Esophagus squamous epithelium (tissue), 5 donors: ENCODE measurements around the gene SLC9A7. TPM values are rescaled to one million over a fixed set of nuclear protein-coding genes. Genes with fewer than 3 reads are reported as not detected.
A peak's percentile ranks its signal among the peaks of the same experiment; 100 is the strongest.

ENCODE experiments used
- DNase-seq: peaks from one replicate; lab custom pipeline; 2025; lab: John Stamatoyannopoulos, UW
- H3K27ac ChIP-seq, 4 donors: fragments of 200-600 bp; sonication (generic); one replicate each; pipeline ENCODE4 v1.5.1; 2016 to 2019; ENCODE audit warnings: mild to moderate bottlenecking in 1 of 4
- H3K27me3 ChIP-seq, 4 donors: fragments of 200-600 bp; sonication (generic); 1 replicate in 3 of 4; 2 replicates in 1 of 4; pipeline versions ENCODE4 v1.5.1 to v1.6.0; 2017 to 2021; ENCODE audit warnings: antibody characterized with exemption in 1 of 4
- H3K36me3 ChIP-seq, 3 donors: fragments of 200-600 bp; sonication (generic); one replicate each; pipeline ENCODE4 v1.5.1; 2016 to 2019
- H3K4me1 ChIP-seq, 3 donors: fragments of 200-600 bp; sonication (generic); one replicate each; pipeline ENCODE4 v1.5.1; 2017 to 2019
- H3K4me3 ChIP-seq, 4 donors: fragments of 200-600 bp; sonication (generic); 1 replicate in 3 of 4; 2 replicates in 1 of 4; pipeline ENCODE4 v1.5.1; 2016 to 2019; ENCODE audit warnings: mild to moderate bottlenecking in 2 of 4, moderate library complexity in 1 of 4
- H3K9me3 ChIP-seq, 3 donors: fragments of 200-600 bp; sonication (generic); one replicate each; pipeline ENCODE4 v1.5.1; 2016 to 2019
- POLR2A ChIP-seq, 4 donors: fragments of 450-650 bp; IDR thresholded peaks; one replicate each; pipeline ENCODE4 v1.6.1; 2017; ENCODE audit warnings: antibody characterized with exemption in 4 of 4, mild to moderate bottlenecking in 4 of 4, moderate library complexity in 3 of 4
- WGBS, 2 donors: methylation state at CpG; one replicate each; pipeline ENCODE4 v1.1.5; 2018; 5-methylcytosine and 5-hydroxymethylcytosine counted together
- intact Hi-C: fragments of 100-400 bp; cut with DNase I; formaldehyde crosslinking; loops from one replicate; pipeline ENCODE4 v1.15.0; 2022
- total RNA-seq, 4 donors: library from RNA; depleted of rRNA; stranded (reverse); fragments of >200 nt; gene quantifications; one replicate each; pipeline ENCODE4 v1.1.0, GENCODE V29; 2016
- TF ChIP-seq, protein P1 (sequence below), 6 experiments: fragments of 450-650 bp in 4 of 6; fragments of 200-600 bp in 2 of 6; sonication (generic) in 2 of 6; IDR thresholded peaks; one replicate each; pipeline ENCODE4 v1.5.1; 2016 to 2019; ENCODE audit warnings: antibody characterized with exemption in 6 of 6, mild to moderate bottlenecking in 4 of 6, moderate library complexity in 4 of 6
- donor health status: DM: yes; HTN: yes; CAD: no.

Gene SLC9A7
- total RNA-seq, 4 donors from 2014 or later: 6.4 to 16.4 (median 8.4) TPM

DNA sequence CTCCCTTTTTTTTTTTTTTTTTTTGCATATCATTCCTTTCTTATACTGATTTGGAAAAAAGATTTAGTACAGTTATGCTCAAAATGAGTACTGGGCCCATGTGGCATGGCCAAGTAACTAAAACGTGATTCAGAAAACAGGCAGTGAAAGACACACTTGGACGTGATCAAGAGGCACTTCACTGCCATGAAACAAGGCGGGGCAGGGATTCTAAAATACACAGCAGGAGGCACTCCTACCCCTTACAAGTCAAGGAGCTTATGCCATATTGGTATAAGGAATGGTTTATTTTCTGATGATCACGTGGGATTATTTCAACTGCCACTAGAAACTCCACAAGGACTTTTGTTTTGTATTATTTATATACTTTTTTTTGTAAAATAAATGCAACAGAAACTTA, 113.3 kb downstream of the SLC9A7 start:
- no peak for TF ChIP-seq POLR2A (IDR thresholded peaks at IDR 0.05)
- TF ChIP-seq, protein P1, sequence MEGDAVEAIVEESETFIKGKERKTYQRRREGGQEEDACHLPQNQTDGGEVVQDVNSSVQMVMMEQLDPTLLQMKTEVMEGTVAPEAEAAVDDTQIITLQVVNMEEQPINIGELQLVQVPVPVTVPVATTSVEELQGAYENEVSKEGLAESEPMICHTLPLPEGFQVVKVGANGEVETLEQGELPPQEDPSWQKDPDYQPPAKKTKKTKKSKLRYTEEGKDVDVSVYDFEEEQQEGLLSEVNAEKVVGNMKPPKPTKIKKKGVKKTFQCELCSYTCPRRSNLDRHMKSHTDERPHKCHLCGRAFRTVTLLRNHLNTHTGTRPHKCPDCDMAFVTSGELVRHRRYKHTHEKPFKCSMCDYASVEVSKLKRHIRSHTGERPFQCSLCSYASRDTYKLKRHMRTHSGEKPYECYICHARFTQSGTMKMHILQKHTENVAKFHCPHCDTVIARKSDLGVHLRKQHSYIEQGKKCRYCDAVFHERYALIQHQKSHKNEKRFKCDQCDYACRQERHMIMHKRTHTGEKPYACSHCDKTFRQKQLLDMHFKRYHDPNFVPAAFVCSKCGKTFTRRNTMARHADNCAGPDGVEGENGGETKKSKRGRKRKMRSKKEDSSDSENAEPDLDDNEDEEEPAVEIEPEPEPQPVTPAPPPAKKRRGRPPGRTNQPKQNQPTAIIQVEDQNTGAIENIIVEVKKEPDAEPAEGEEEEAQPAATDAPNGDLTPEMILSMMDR (IDR thresholded peaks at IDR 0.05): no peak
- Histone ChIP-seq H3K4me3 (no peak overlapping the region), H3K9me3 (no peaks in the 10 kb centered on the region), H3K36me3 (no peaks in the 10 kb centered on the region), H3K27me3 (no peaks in the 10 kb centered on the region), H3K27ac (no peak overlapping the region), H3K4me1 (peaks cover 0 to 15% (median 0%) of the 10 kb centered on the region in 3 donors)
- no peak for DNase-seq
- intact Hi-C loops: no loop called here
- WGBS, 2 donors: 59% methylated on average over 3 to 4 of the region's 4 CpGs

DNA sequence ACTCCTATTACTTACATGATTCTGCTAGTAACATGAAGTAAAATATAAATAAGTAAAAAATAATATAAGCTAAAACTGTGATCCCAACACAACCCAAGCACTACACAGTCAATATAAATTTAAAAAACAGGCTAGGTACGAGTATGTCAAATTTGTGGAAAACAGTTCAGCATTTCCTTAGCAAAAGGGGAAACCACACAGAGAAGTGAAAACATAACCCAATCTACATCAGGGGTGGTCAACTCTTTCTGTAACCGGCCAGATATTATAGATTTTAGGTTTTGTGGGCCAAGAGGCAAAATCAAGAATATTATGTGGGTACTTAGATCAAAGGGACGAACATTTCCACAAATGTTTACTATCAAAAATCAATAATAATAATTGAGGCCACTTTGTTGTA, 115.3 kb downstream of the SLC9A7 start:
- H3K9me3 ChIP-seq: no peaks in the 10 kb centered on the region
- no peaks in the 10 kb centered on the region for H3K4me1 ChIP-seq
- H3K27ac ChIP-seq: no peak overlapping the region
- TF ChIP-seq POLR2A (IDR thresholded peaks at IDR 0.05): no peak
- TF ChIP-seq, protein P1 (IDR thresholded peaks at IDR 0.05): no peak
- intact Hi-C loops: no loop called here
- H3K27me3 ChIP-seq: no peaks in the 10 kb centered on the region
- 72 to 87% methylated on average over 3 of the region's 3 CpGs for WGBS, 2 donors
- DNase-seq: no peak
- no peak overlapping the region for H3K4me3 ChIP-seq
- H3K36me3 ChIP-seq: no peaks in the 10 kb centered on the region

DNA sequence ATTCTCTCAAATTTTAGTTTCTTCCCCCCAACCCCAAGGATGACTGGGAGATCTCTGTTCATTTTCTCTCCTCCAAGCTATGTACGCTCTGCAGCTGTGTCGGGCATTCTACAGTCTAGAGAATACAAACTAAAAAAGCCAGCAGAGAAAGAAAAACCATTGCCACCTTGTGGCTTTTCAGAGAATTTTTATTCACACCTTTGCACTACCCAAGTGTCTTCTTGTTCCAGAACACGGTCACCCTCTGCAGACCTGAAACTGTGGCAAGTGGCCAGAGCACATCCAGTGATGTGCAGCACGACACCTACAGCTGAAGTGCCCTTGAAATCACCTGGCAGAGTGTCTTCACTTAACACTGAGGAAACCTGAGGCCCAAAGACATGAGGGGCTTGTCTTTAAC, 116.8 kb downstream of the SLC9A7 start:
- no peaks in the 10 kb centered on the region for H3K36me3 ChIP-seq
- no peaks in the 10 kb centered on the region for H3K27me3 ChIP-seq
- H3K4me3 ChIP-seq: no peak overlapping the region
- TF ChIP-seq, protein P1 (IDR thresholded peaks at IDR 0.05): peak in 5 of 6 experiments; percentile 19 to 56 (median 42)
- no peak for TF ChIP-seq POLR2A (IDR thresholded peaks at IDR 0.05)
- H3K27ac ChIP-seq: no peak overlapping the region
- H3K4me1 ChIP-seq: no peaks in the 10 kb centered on the region
- WGBS, 2 donors: 20 to 35% methylated on average over 2 to 3 of the region's 4 CpGs
- intact Hi-C loops: no loop called here
- H3K9me3 ChIP-seq: no peaks in the 10 kb centered on the region
- no peak for DNase-seq

DNA sequence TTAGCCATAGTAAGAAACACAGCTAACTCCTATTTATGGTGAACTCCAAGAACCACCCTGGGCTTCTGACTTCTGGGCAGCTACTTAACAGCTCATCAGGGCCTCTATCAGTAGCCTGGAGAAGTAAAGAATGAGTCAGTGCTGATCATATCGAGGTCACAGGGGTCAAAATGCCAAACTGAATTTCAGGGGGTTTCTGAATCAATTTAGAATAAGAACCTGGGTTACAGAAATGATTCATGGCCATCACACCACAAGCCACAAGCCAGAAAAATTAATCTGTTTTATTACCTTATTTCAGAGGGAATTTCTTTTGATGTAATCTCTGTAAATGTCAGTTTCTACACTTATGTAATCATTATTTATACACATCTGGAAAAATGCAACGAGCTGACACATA, 121.0 kb downstream of the SLC9A7 start:
- H3K27me3 ChIP-seq: no peaks in the 10 kb centered on the region
- no peak for DNase-seq
- no peak for TF ChIP-seq POLR2A (IDR thresholded peaks at IDR 0.05)
- TF ChIP-seq, protein P1 (IDR thresholded peaks at IDR 0.05): no peak
- intact Hi-C loops: no loop called here
- 35 to 51% methylated on average over 2 of the region's 2 CpGs for WGBS, 2 donors
- H3K4me1 ChIP-seq: peaks cover 0 to under 1% (median 0%) of the 10 kb centered on the region in 3 donors
- no peaks in the 10 kb centered on the region for H3K36me3 ChIP-seq
- no peak overlapping the region for H3K4me3 ChIP-seq
- H3K27ac ChIP-seq: no peak overlapping the region
- H3K9me3 ChIP-seq: no peaks in the 10 kb centered on the region

DNA sequence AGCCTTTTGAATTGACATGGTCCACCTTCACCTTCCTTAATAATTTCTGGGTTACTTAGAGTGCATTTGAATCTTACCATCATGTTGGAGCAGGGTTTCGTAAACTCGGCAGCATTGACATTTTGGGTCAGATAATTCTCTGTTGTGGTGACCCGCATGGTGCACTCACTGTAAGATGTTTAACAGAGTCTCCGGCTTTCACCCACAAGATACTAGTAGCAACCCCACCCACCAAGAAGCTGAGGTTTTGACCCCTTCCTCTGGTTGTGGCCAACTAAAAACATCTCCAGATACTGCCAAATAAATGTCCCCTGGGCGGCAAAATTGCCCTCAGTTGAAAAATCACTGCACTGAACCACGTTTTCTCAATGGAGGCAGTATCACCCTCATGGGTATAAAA, 122.7 kb downstream of the SLC9A7 start:
- Histone ChIP-seq H3K4me1 (peaks cover 0 to 7% (median 0%) of the 10 kb centered on the region in 3 donors), H3K27me3 (no peaks in the 10 kb centered on the region), H3K4me3 (no peak overlapping the region), H3K9me3 (no peaks in the 10 kb centered on the region), H3K36me3 (no peaks in the 10 kb centered on the region), H3K27ac (no peak overlapping the region)
- WGBS, 2 donors: 69 to 86% methylated on average over 3 to 6 of the region's 6 CpGs
- TF ChIP-seq, protein P1 (IDR thresholded peaks at IDR 0.05): no peak
- no peak for TF ChIP-seq POLR2A (IDR thresholded peaks at IDR 0.05)
- DNase-seq: no peak
- intact Hi-C loops: no loop called here
